SK-N-SH treated with all-trans-retinoic acid at 6 μM for 48 hours (cell line): ENCODE results near the gene MKNK2.

Experiments
- BACH2 ChIP-seq: fragments of 250-450 bp; sonication (Bioruptor Pico); IDR thresholded peaks from 2 replicates; pipeline ENCODE4 v1.9.0; 2021; ENCODE audit warnings: mild to moderate bottlenecking, borderline replicate concordance
- CREB5 ChIP-seq: fragments of 250-450 bp; sonication (Bioruptor Pico); IDR thresholded peaks from 2 replicates; pipeline ENCODE4 v1.5.1; 2020; ENCODE audit warnings: low read depth, mild to moderate bottlenecking, moderate library complexity
- CSDC2 ChIP-seq: fragments of 250-450 bp; sonication (Bioruptor Pico); IDR thresholded peaks from 2 replicates; pipeline ENCODE4 v1.5.0; 2020; ENCODE audit warnings: mild to moderate bottlenecking, moderate library complexity
- ESRRG ChIP-seq: fragments of 250-450 bp; sonication (Bioruptor Pico); IDR thresholded peaks from 2 replicates; pipeline ENCODE4 v1.6.1; 2021; ENCODE audit warnings: mild to moderate bottlenecking
- GLIS3 ChIP-seq: fragments of 250-450 bp; sonication (Bioruptor Pico); IDR thresholded peaks from 2 replicates; pipeline ENCODE4 v1.5.0; 2020; ENCODE audit warnings: mild to moderate bottlenecking, moderate library complexity
- PATZ1 ChIP-seq: fragments of 250-450 bp; sonication (Bioruptor Pico); IDR thresholded peaks from 2 replicates; pipeline ENCODE4 v1.8.0; 2020; ENCODE audit warnings: mild to moderate bottlenecking, moderate library complexity, borderline replicate concordance
- POU6F1 ChIP-seq: fragments of 250-450 bp; sonication (Bioruptor Pico); IDR thresholded peaks from 2 replicates; pipeline ENCODE4 v1.8.0; 2021; ENCODE audit warnings: low read depth, mild to moderate bottlenecking, moderate library complexity, borderline replicate concordance
- RARB ChIP-seq: fragments of 250-450 bp; sonication (Bioruptor Pico); IDR thresholded peaks from 2 replicates; pipeline ENCODE4 v1.8.0; 2021; ENCODE audit warnings: mild to moderate bottlenecking, moderate library complexity
- SNAI2 ChIP-seq: fragments of 250-450 bp; sonication (Bioruptor Pico); IDR thresholded peaks from 2 replicates; pipeline ENCODE4 v1.5.0; 2020; ENCODE audit warnings: mild to moderate bottlenecking, moderate library complexity
- TCF4 ChIP-seq: fragments of 250-450 bp; sonication (Bioruptor Pico); IDR thresholded peaks from 2 replicates; pipeline ENCODE4 v1.8.0; 2021; ENCODE audit warnings: mild to moderate bottlenecking, moderate library complexity, borderline replicate concordance
- TSHZ2 ChIP-seq: fragments of 250-450 bp; sonication (Bioruptor Pico); IDR thresholded peaks from 2 replicates; pipeline ENCODE4 v1.5.0; 2020; ENCODE audit warnings: mild to moderate bottlenecking, moderate library complexity
- ZC3H10 ChIP-seq: fragments of 250-450 bp; sonication (Bioruptor Pico); IDR thresholded peaks from 2 replicates; pipeline ENCODE4 v1.5.1; 2021; ENCODE audit warnings: mild to moderate bottlenecking, moderate library complexity
- ZFP3 ChIP-seq: fragments of 250-450 bp; sonication (Bioruptor Pico); IDR thresholded peaks from 2 replicates; pipeline ENCODE4 v1.5.0; 2020; ENCODE audit warnings: mild to moderate bottlenecking, moderate library complexity
- ZFP30 ChIP-seq: fragments of 450-650 bp; formaldehyde crosslinking; IDR thresholded peaks from 2 replicates; pipeline ENCODE4 v1.5.0; 2022; ENCODE audit warnings: mild to moderate bottlenecking, moderate library complexity

- TF ChIP-seq TSHZ2 (CRISPR knock-in tag) (no peak), SNAI2 (CRISPR knock-in tag) (no peak), PATZ1 (CRISPR knock-in tag) (no peak), ZFP30 (CRISPR knock-in tag) (no peak), ZFP3 (CRISPR knock-in tag) (no peak), BACH2 (CRISPR knock-in tag) (no peak), ZC3H10 (no peak), RARB (no peak), CREB5 (CRISPR knock-in tag) (no peak), GLIS3 (CRISPR knock-in tag) (no peak), CSDC2 (no peak), POU6F1 (CRISPR knock-in tag) (no peak), ESRRG (CRISPR knock-in tag) (no peak), TCF4 (CRISPR knock-in tag) (no peak)
These were observed 15.5 kb downstream of the MKNK2 start for GRCh38 chr19:2035590-2035991.
